Measurements from ENCODE around the gene MAIP1.

GRCh38 chr2:199988151-199988550 lies 32.8 kb downstream of the MAIP1 start:
- TF ChIP-seq, protein P1, sequence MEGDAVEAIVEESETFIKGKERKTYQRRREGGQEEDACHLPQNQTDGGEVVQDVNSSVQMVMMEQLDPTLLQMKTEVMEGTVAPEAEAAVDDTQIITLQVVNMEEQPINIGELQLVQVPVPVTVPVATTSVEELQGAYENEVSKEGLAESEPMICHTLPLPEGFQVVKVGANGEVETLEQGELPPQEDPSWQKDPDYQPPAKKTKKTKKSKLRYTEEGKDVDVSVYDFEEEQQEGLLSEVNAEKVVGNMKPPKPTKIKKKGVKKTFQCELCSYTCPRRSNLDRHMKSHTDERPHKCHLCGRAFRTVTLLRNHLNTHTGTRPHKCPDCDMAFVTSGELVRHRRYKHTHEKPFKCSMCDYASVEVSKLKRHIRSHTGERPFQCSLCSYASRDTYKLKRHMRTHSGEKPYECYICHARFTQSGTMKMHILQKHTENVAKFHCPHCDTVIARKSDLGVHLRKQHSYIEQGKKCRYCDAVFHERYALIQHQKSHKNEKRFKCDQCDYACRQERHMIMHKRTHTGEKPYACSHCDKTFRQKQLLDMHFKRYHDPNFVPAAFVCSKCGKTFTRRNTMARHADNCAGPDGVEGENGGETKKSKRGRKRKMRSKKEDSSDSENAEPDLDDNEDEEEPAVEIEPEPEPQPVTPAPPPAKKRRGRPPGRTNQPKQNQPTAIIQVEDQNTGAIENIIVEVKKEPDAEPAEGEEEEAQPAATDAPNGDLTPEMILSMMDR (IDR thresholded peaks at IDR 0.05): no peak
- no peak for TF ChIP-seq ETV6 (CRISPR knock-in tag; IDR thresholded peaks at IDR 0.05)
- TF ChIP-seq HMGXB4 (CRISPR knock-in tag; IDR thresholded peaks at IDR 0.05): no peak
- no peak for TF ChIP-seq KAT7 (CRISPR knock-in tag; IDR thresholded peaks at IDR 0.05; ENCODE audit: borderline replicate concordance)
- no peak for TF ChIP-seq CREB1 (CRISPR knock-in tag; IDR thresholded peaks at IDR 0.05)
- no peak for TF ChIP-seq TEAD4 (CRISPR knock-in tag; IDR thresholded peaks at IDR 0.05)
- TF ChIP-seq NFYB (CRISPR knock-in tag; conservative IDR thresholded peaks at IDR 0.05; ENCODE audit: low read depth): no peak
- no peak for TF ChIP-seq USF2 (CRISPR knock-in tag; IDR thresholded peaks at IDR 0.05)

Data from WTC11 (cell line).